Panc1 (cell line): ENCODE measurements around the gene DOCK8.

ENCODE experiments used
- CTCF ChIP-seq: fragments of 450-650 bp; IDR thresholded peaks from 2 replicates; pipeline ENCODE4 v1.5.1; 2017; ENCODE audit warnings: mild to moderate bottlenecking
- POLR2AphosphoS5 ChIP-seq: IDR thresholded peaks from 2 replicates; pipeline ENCODE4 v1.6.1; 2012; ENCODE audit warnings: mild to moderate bottlenecking, low read depth, low read length, moderate library complexity
- SIN3A ChIP-seq: IDR thresholded peaks from 2 replicates; pipeline ENCODE4 v1.6.1; 2012; ENCODE audit warnings: low read depth, mild to moderate bottlenecking, low read length, moderate library complexity, borderline replicate concordance; ENCODE audit not compliant: insufficient read depth

GRCh38 chr9:458590-458989 lies 243.9 kb downstream of the DOCK8 start:
- TF ChIP-seq CTCF: no peak
- no peak for TF ChIP-seq SIN3A
- TF ChIP-seq POLR2AphosphoS5: no peak
